Naive thymus-derived CD4-positive, alpha-beta T cell (primary cell): Measurements from ENCODE around the gene CIPC. TPM values are rescaled to one million over a fixed set of nuclear protein-coding genes. Genes with fewer than 3 reads are reported as not detected.

Source experiments
- ATAC-seq: fragments of 150-1000 bp; cut with Tn5 transposase; 2 replicates; pipeline ENCODE4 v1.10.0; 2021; ENCODE audit warnings: mild to moderate bottlenecking, moderate library complexity
- CTCF ChIA-PET: fragments of 350-600 bp; sonication (Branson Sonifier 250); formaldehyde crosslinking; loops from one replicate; lab custom pipeline; 2021; ENCODE audit warnings: antibody characterized with exemption; lab: Charles Lee
- POLR2A ChIA-PET: fragments of 350-600 bp; sonication (Branson Sonifier 250); formaldehyde crosslinking; loops from one replicate; lab custom pipeline; 2021; ENCODE audit warnings: antibody characterized with exemption, inconsistent platforms; lab: Charles Lee
- DNase-seq, 9 donors: peaks; one replicate each; pipeline versions ENCODE4 v3.0.0 to v3.0.0-alpha.2; 2020 to 2022; ENCODE audit warnings: mixed read lengths in 1 of 9
- H3K27ac ChIP-seq: one replicate; pipeline ENCODE4 v1.7.0; 2013; ENCODE audit warnings: mild to moderate bottlenecking, low read depth, low read length, moderate library complexity
- H3K27me3 ChIP-seq, 2 donors: one replicate each; pipeline ENCODE4 v1.7.0; 2013; ENCODE audit warnings: low read length in 2 of 2, mild to moderate bottlenecking in 2 of 2, moderate library complexity in 2 of 2; ENCODE audit not compliant: control insufficient read depth in 2 of 2, insufficient read depth in 2 of 2
- H3K36me3 ChIP-seq, 3 experiments: 1 replicate in 2 of 3; 2 replicates in 1 of 3; pipeline ENCODE4 v1.7.0; 2013; ENCODE audit warnings: low read length in 3 of 3, mild to moderate bottlenecking in 3 of 3, moderate library complexity in 1 of 3; ENCODE audit not compliant: insufficient read depth in 3 of 3, control insufficient read depth in 2 of 3
- H3K4me1 ChIP-seq, 2 donors: one replicate each; pipeline ENCODE4 v1.7.0; 2013; ENCODE audit warnings: low read length in 2 of 2, mild to moderate bottlenecking in 2 of 2, moderate library complexity in 1 of 2; ENCODE audit not compliant: control insufficient read depth in 2 of 2, insufficient read depth in 2 of 2
- H3K4me3 ChIP-seq: 2 replicates; pipeline ENCODE4 v1.7.0; 2013; ENCODE audit warnings: mild to moderate bottlenecking, low read length
- H3K9me3 ChIP-seq, 3 experiments: 1 replicate in 2 of 3; 2 replicates in 1 of 3; pipeline ENCODE4 v1.7.0; 2013; ENCODE audit warnings: low read length in 3 of 3; ENCODE audit not compliant: control insufficient read depth in 2 of 3
- H3K27ac Mint-ChIP-seq, 9 donors: one replicate each; pipeline ENCODE4 v1.8.0; 2020 to 2022; ENCODE audit warnings: mixed read lengths in 9 of 9, mild to moderate bottlenecking in 8 of 9, moderate library complexity in 5 of 9, inconsistent platforms in 2 of 9
- H3K27me3 Mint-ChIP-seq, 5 donors: one replicate each; pipeline ENCODE4 v1.8.0; 2021 to 2022; ENCODE audit warnings: mixed read lengths in 5 of 5, mild to moderate bottlenecking in 1 of 5
- H3K36me3 Mint-ChIP-seq, 5 donors: one replicate each; pipeline ENCODE4 v1.8.0; 2020 to 2022; ENCODE audit warnings: mixed read lengths in 5 of 5, mild to moderate bottlenecking in 3 of 5, inconsistent platforms in 1 of 5
- H3K4me1 Mint-ChIP-seq, 7 donors: one replicate each; pipeline ENCODE4 v1.8.0; 2020 to 2022; ENCODE audit warnings: mixed read lengths in 7 of 7, mild to moderate bottlenecking in 3 of 7, inconsistent platforms in 1 of 7
- H3K4me3 Mint-ChIP-seq, 10 donors: one replicate each; pipeline ENCODE4 v1.8.0; 2020 to 2022; ENCODE audit warnings: mild to moderate bottlenecking in 10 of 10, mixed read lengths in 10 of 10, moderate library complexity in 6 of 10, inconsistent platforms in 2 of 10
- H3K9me3 Mint-ChIP-seq, 11 donors: one replicate each; pipeline ENCODE4 v1.8.0; 2020 to 2022; ENCODE audit warnings: mixed read lengths in 11 of 11, mild to moderate bottlenecking in 4 of 11, inconsistent platforms in 1 of 11, moderate library complexity in 1 of 11
- intact Hi-C, 2 donors: fragments of 100-400 bp; cut with micrococcal nuclease; formaldehyde crosslinking; loops; one replicate each; pipeline ENCODE4 v1.15.1; 2023
- polyA plus RNA-seq, 2 donors: library from polyadenylated mRNA; unstranded; fragments of 300-500 nt; fragmentation: Illumina TruSeq; gene quantifications; one replicate each; pipeline ENCODE4 v1.2.3, GENCODE V29; 2021
- total RNA-seq, 6 experiments: library from RNA in 5 of 6; stranded (reverse) in 5 of 6; gene quantifications; 1 replicate in 5 of 6; 2 replicates in 1 of 6; pipeline ENCODE4 v1.2.3 and lab custom pipeline; 2021 to 2026

CIPC gene
- total and polyA plus RNA-seq, 7 experiments from 2014 or later = 4.3 to 14.2 (median 10.5) TPM

- no peak for ATAC-seq
- no peaks in the 10 kb centered on the region for H3K4me1 ChIP-seq
- no peak overlapping the region for H3K4me3 ChIP-seq
- POLR2A ChIA-PET = no interaction called here
- no peak overlapping the region for H3K27ac Mint-ChIP-seq
- intact Hi-C loops = no loop called here
- peaks cover 45 to 56% (median 53%) of the 10 kb centered on the region in 5 donors for H3K27me3 Mint-ChIP-seq
- H3K4me3 Mint-ChIP-seq = no peak overlapping the region
- no peaks in the 10 kb centered on the region for H3K9me3 ChIP-seq
- H3K36me3 ChIP-seq = no peaks in the 10 kb centered on the region
- no peaks in the 10 kb centered on the region for H3K4me1 Mint-ChIP-seq
- peaks cover 0 to 9% of the 10 kb centered on the region in 2 donors for H3K27me3 ChIP-seq
- H3K36me3 Mint-ChIP-seq = peaks cover 0 to 5% (median 0%) of the 10 kb centered on the region in 5 donors
- DNase-seq = no peak
- peaks cover 0 to 6% (median 0%) of the 10 kb centered on the region in 11 donors for H3K9me3 Mint-ChIP-seq
- CTCF ChIA-PET = interaction anchor here (0.6 kb wide), 1 partner anchor 283 kb away, joined by 3 read pairs; no protein-coding TSS in a partner anchor
- H3K27ac ChIP-seq = no peak overlapping the region
Observed at GRCh38 chr14:77155083-77155482, 57.0 kb downstream of the CIPC start.

GRCh38 chr14:77157740-77158139, 59.7 kb downstream of the CIPC start:
- intact Hi-C loops = no loop called here
- ATAC-seq (no peak), DNase-seq (no peak)
- H3K4me3 ChIP-seq = no peak overlapping the region
- no peaks in the 10 kb centered on the region for H3K4me1 ChIP-seq
- H3K4me1 Mint-ChIP-seq = no peaks in the 10 kb centered on the region
- H3K36me3 ChIP-seq = no peaks in the 10 kb centered on the region
- H3K27me3 Mint-ChIP-seq = peaks cover 53 to 60% (median 56%) of the 10 kb centered on the region in 5 donors
- no peak overlapping the region for H3K27ac ChIP-seq
- no peak overlapping the region for H3K4me3 Mint-ChIP-seq
- H3K27me3 ChIP-seq = peaks cover 0 to 5% of the 10 kb centered on the region in 2 donors
- H3K9me3 Mint-ChIP-seq = peaks cover 0 to 6% (median 0%) of the 10 kb centered on the region in 11 donors
- CTCF ChIA-PET = no interaction called here
- no peaks in the 10 kb centered on the region for H3K9me3 ChIP-seq
- no peak overlapping the region for H3K27ac Mint-ChIP-seq
- H3K36me3 Mint-ChIP-seq = peaks cover 0 to 5% (median 0%) of the 10 kb centered on the region in 5 donors
- POLR2A ChIA-PET = no interaction called here

GRCh38 chr14:77158175-77158881, 60.3 kb downstream of the CIPC start:
- Histone ChIP-seq H3K4me1 (no peaks in the 10 kb centered on the region), H3K9me3 (no peaks in the 10 kb centered on the region), H3K36me3 (no peaks in the 10 kb centered on the region), H3K27me3 (no peaks in the 10 kb centered on the region), H3K27ac (no peak overlapping the region), H3K4me3 (no peak overlapping the region)
- no peaks in the 10 kb centered on the region for H3K4me1 Mint-ChIP-seq
- no peak for ATAC-seq
- no peak overlapping the region for H3K27ac Mint-ChIP-seq
- peaks cover 0 to 6% (median 0%) of the 10 kb centered on the region in 11 donors for H3K9me3 Mint-ChIP-seq
- intact Hi-C loops = no loop called here
- no peak overlapping the region for H3K4me3 Mint-ChIP-seq
- H3K27me3 Mint-ChIP-seq = peaks cover 48 to 60% (median 54%) of the 10 kb centered on the region in 5 donors
- ChIA-PET CTCF (no interaction called here), POLR2A (no interaction called here)
- H3K36me3 Mint-ChIP-seq = peaks cover 0 to 5% (median 0%) of the 10 kb centered on the region in 5 donors
- no peak for DNase-seq

GRCh38 chr14:77158882-77159255, 60.8 kb downstream of the CIPC start:
- H3K4me1 ChIP-seq = no peaks in the 10 kb centered on the region
- no peaks in the 10 kb centered on the region for H3K9me3 ChIP-seq
- Mint-ChIP-seq H3K4me3 (no peak overlapping the region), H3K27me3 (peaks cover 45 to 57% (median 48%) of the 10 kb centered on the region in 5 donors), H3K4me1 (no peaks in the 10 kb centered on the region), H3K27ac (no peak overlapping the region), H3K9me3 (peaks cover 0 to 3% (median 0%) of the 10 kb centered on the region in 11 donors), H3K36me3 (peaks cover 0 to 5% (median 0%) of the 10 kb centered on the region in 5 donors)
- no peaks in the 10 kb centered on the region for H3K27me3 ChIP-seq
- CTCF ChIA-PET = no interaction called here
- H3K4me3 ChIP-seq = no peak overlapping the region
- ATAC-seq (no peak), DNase-seq (no peak)
- POLR2A ChIA-PET = no interaction called here
- H3K27ac ChIP-seq = no peak overlapping the region
- no peaks in the 10 kb centered on the region for H3K36me3 ChIP-seq
- intact Hi-C loops = no loop called here

GRCh38 chr14:77161011-77161410, 63.0 kb downstream of the CIPC start:
- peaks cover 0 to 2% (median 0%) of the 10 kb centered on the region in 11 donors for H3K9me3 Mint-ChIP-seq

More at GRCh38 chr14:77161011-77161410, 63.0 kb downstream of the CIPC start:
- H3K9me3 ChIP-seq = no peaks in the 10 kb centered on the region
- Mint-ChIP-seq H3K4me1 (no peaks in the 10 kb centered on the region), H3K36me3 (peaks cover 0 to 5% (median 0%) of the 10 kb centered on the region in 5 donors), H3K27ac (no peak overlapping the region), H3K27me3 (peaks cover 33 to 44% (median 37%) of the 10 kb centered on the region in 5 donors), H3K4me3 (no peak overlapping the region)
- no peaks in the 10 kb centered on the region for H3K27me3 ChIP-seq
- no peaks in the 10 kb centered on the region for H3K36me3 ChIP-seq
- intact Hi-C loops = no loop called here
- ChIA-PET POLR2A (no interaction called here), CTCF (no interaction called here)
- H3K4me1 ChIP-seq = no peaks in the 10 kb centered on the region
- no peak for DNase-seq
- no peak for ATAC-seq
- no peak overlapping the region for H3K27ac ChIP-seq
- H3K4me3 ChIP-seq = no peak overlapping the region

Other genes with a start within 250 kb of the CIPC start
- gene IRF2BPL, start 69.5 kb upstream of the CIPC start, total RNA-seq = 10 to 100 TPM; 30.2 to 45.2 (median 34.6) TPM
- gene IRF2BPL, start 69.5 kb upstream of the CIPC start, polyA plus RNA-seq = 1 to 10 TPM; 3.5 to 3.8 TPM
- not detected for gene ZDHHC22, start 43.5 kb downstream of the CIPC start, total RNA-seq
- gene ZDHHC22, start 43.5 kb downstream of the CIPC start, polyA plus RNA-seq = not detected
- gene TMEM63C, start 83.5 kb downstream of the CIPC start, total RNA-seq = 1 to 10 TPM in 2 of 5 experiments, under 1 TPM in 3; 0.46 to 4.9 (median 0.80) TPM
- not detected for gene TMEM63C, start 83.5 kb downstream of the CIPC start, polyA plus RNA-seq
- gene NGB, start 172.9 kb downstream of the CIPC start, total RNA-seq = not detected
- gene NGB, start 172.9 kb downstream of the CIPC start, polyA plus RNA-seq = not detected
- 10 to 100 TPM in 2 of 5 experiments, 1 to 10 TPM in 3; 6.9 to 15.3 (median 9.4) TPM for gene POMT2, start 222.6 kb downstream of the CIPC start, total RNA-seq
- gene POMT2, start 222.6 kb downstream of the CIPC start, polyA plus RNA-seq = under 1 TPM in 1 of 2 donors, not detected in 1; 0.39 TPM
- 10 to 100 TPM in 3 of 5 experiments, 1 to 10 TPM in 2; 7.1 to 13.4 (median 11.5) TPM for gene GSTZ1, start 222.8 kb downstream of the CIPC start, total RNA-seq
- gene GSTZ1, start 222.8 kb downstream of the CIPC start, polyA plus RNA-seq = 1 to 10 TPM; 5.6 to 9.5 TPM